HUES48 (cell line): ENCODE data around the gene ZFPM1.

Source experiments
- H3K27ac ChIP-seq: one replicate; pipeline ENCODE4 v1.7.0; 2013; ENCODE audit warnings: low read depth, low read length, inconsistent platforms
- H3K27me3 ChIP-seq: 2 replicates; pipeline ENCODE4 v1.6.1; 2013; ENCODE audit warnings: mild to moderate bottlenecking, low read length; ENCODE audit not compliant: control insufficient read depth, insufficient read depth
- H3K36me3 ChIP-seq: 2 replicates; pipeline ENCODE4 v1.6.1; 2013; ENCODE audit warnings: low read length; ENCODE audit not compliant: control insufficient read depth, insufficient read depth
- H3K4me1 ChIP-seq: 2 replicates; pipeline ENCODE4 v1.6.1; 2013; ENCODE audit warnings: mild to moderate bottlenecking, low read length; ENCODE audit not compliant: control insufficient read depth, insufficient read depth
- H3K4me3 ChIP-seq: 2 replicates; pipeline ENCODE4 v1.5.1; 2013; ENCODE audit warnings: mild to moderate bottlenecking, low read depth, low read length
- H3K9ac ChIP-seq: 2 replicates; pipeline ENCODE4 v1.6.1; 2013; ENCODE audit warnings: mild to moderate bottlenecking, low read depth, low read length, moderate library complexity
- H3K9me3 ChIP-seq: 2 replicates; pipeline ENCODE4 v1.6.1; 2013; ENCODE audit warnings: low read length; ENCODE audit not compliant: control insufficient read depth, insufficient read depth

The ZFPM1 gene

DNA sequence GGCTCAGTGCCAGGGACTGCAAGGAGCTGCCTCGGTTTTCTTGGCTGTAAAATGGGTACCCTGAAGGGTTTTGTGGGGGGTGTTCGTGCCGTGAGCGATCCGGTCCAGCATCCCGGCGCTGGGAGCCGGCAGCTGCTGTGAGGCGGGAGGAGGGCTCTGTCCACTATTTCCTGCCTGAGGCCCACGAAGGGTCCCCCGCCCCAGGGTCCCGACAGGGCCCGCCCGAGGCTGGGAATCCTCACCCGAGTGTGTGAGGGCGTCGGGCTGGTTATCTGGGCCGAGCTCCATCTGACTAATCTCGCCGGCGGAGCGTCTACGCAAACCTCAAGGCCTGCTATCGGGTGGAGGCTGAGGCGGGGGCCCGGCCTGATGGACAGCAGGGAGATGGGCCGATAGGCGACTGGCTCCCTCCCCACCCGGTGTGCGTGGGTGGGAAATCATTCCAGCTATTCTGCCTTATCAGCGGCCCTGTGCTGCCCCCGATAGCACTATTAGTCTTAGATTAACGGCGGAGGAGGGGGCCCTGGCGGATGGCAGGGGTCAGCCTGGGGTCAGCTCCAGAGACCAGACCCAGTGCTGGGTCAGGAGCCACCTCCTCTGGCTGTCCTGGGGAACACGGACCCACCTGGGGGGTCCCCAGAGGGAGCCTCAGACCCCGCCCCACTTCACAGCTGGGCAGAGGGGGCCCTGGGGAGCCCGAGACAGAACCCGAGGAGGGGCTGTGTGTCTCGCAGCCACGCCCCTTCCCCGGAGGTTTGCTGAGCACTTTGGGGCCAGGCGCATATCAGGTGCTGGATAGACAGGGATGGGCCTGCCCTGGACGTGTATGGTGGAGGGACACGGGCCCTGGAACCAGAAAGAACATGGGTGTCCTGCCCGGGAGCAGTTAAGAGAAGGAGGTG, 44.7 kb downstream of the ZFPM1 start:
- no peak overlapping the region for H3K4me3 ChIP-seq
- no peaks in the 10 kb centered on the region for H3K36me3 ChIP-seq

GRCh38 chr16:88498576-88499208, 45.6 kb downstream of the ZFPM1 start:
- Histone ChIP-seq H3K36me3 (no peaks in the 10 kb centered on the region), H3K27me3 (no peaks in the 10 kb centered on the region), H3K4me3 (no peak overlapping the region), H3K9me3 (no peaks in the 10 kb centered on the region), H3K4me1 (no peaks in the 10 kb centered on the region), H3K9ac (no peak overlapping the region), H3K27ac (no peak overlapping the region)

More for the DNA sequence above, 44.7 kb downstream of the ZFPM1 start:
- Histone ChIP-seq H3K9me3 (no peaks in the 10 kb centered on the region), H3K27ac (no peak overlapping the region), H3K9ac (no peak overlapping the region), H3K4me1 (no peaks in the 10 kb centered on the region), H3K27me3 (no peaks in the 10 kb centered on the region)

GRCh38 chr16:88499292-88499691, 46.2 kb downstream of the ZFPM1 start:
- no peak overlapping the region for H3K4me3 ChIP-seq
- no peak overlapping the region for H3K9ac ChIP-seq
- no peaks in the 10 kb centered on the region for H3K4me1 ChIP-seq
- H3K36me3 ChIP-seq = no peaks in the 10 kb centered on the region
- H3K27me3 ChIP-seq = no peaks in the 10 kb centered on the region
- H3K9me3 ChIP-seq = no peaks in the 10 kb centered on the region
- H3K27ac ChIP-seq = no peak overlapping the region

- no peak overlapping the region for H3K27ac ChIP-seq
- H3K9me3 ChIP-seq = no peaks in the 10 kb centered on the region
- no peaks in the 10 kb centered on the region for H3K4me1 ChIP-seq
- no peak overlapping the region for H3K4me3 ChIP-seq
- no peaks in the 10 kb centered on the region for H3K27me3 ChIP-seq
- no peaks in the 10 kb centered on the region for H3K36me3 ChIP-seq
- no peak overlapping the region for H3K9ac ChIP-seq
Observed at GRCh38 chr16:88499836-88500251, 46.8 kb downstream of the ZFPM1 start.

- Histone ChIP-seq H3K36me3 (no peaks in the 10 kb centered on the region), H3K27ac (no peak overlapping the region), H3K4me3 (no peak overlapping the region), H3K9me3 (no peaks in the 10 kb centered on the region), H3K9ac (no peak overlapping the region), H3K4me1 (no peaks in the 10 kb centered on the region), H3K27me3 (no peaks in the 10 kb centered on the region)
Observed at GRCh38 chr16:88500255-88500661, 47.2 kb downstream of the ZFPM1 start.

DNA sequence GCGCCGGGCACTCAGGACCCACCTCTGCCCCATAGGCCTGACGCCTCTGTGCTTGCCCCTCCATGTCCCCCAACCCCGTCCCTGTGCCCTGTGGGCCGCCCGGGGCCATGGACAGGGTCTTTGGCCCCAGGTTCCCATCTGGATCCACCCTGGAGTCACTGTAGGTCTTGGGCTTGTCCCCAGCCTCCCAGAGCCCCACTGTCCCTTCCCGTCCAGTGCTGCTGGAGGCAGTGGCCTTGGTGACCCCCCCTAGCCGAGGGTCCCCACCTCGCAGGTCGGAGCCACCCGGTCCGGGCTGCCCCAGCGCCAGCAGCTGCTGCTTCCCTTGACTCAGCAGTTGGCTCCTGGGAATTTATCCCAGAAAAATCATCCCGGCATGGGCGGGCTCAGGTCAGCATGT, 49.3 kb downstream of the ZFPM1 start:
- H3K9ac ChIP-seq = no peak overlapping the region

GRCh38 chr16:88502776-88503280, 49.7 kb downstream of the ZFPM1 start:
- no peak overlapping the region for H3K27ac ChIP-seq
- H3K4me3 ChIP-seq = no peak overlapping the region
- H3K4me1 ChIP-seq = no peaks in the 10 kb centered on the region
- H3K9ac ChIP-seq = no peak overlapping the region
- H3K27me3 ChIP-seq = no peaks in the 10 kb centered on the region
- H3K9me3 ChIP-seq = no peaks in the 10 kb centered on the region
- H3K36me3 ChIP-seq = no peaks in the 10 kb centered on the region

More for the DNA sequence above, 49.3 kb downstream of the ZFPM1 start:
- H3K9me3 ChIP-seq = no peaks in the 10 kb centered on the region
- no peak overlapping the region for H3K4me3 ChIP-seq
- no peaks in the 10 kb centered on the region for H3K27me3 ChIP-seq
- no peaks in the 10 kb centered on the region for H3K36me3 ChIP-seq
- H3K4me1 ChIP-seq = no peaks in the 10 kb centered on the region
- H3K27ac ChIP-seq = no peak overlapping the region

- no peaks in the 10 kb centered on the region for H3K36me3 ChIP-seq
- H3K27ac ChIP-seq = no peak overlapping the region
- H3K27me3 ChIP-seq = no peaks in the 10 kb centered on the region
- no peaks in the 10 kb centered on the region for H3K4me1 ChIP-seq
- no peak overlapping the region for H3K4me3 ChIP-seq
- H3K9ac ChIP-seq = no peak overlapping the region
- no peaks in the 10 kb centered on the region for H3K9me3 ChIP-seq
Observed at GRCh38 chr16:88503374-88503770, 50.3 kb downstream of the ZFPM1 start.

- Histone ChIP-seq H3K27ac (no peak overlapping the region), H3K36me3 (no peaks in the 10 kb centered on the region), H3K4me1 (no peaks in the 10 kb centered on the region), H3K9ac (no peak overlapping the region), H3K9me3 (no peaks in the 10 kb centered on the region), H3K27me3 (no peaks in the 10 kb centered on the region), H3K4me3 (no peak overlapping the region)
Observed at GRCh38 chr16:88503771-88504488, 50.9 kb downstream of the ZFPM1 start.

DNA sequence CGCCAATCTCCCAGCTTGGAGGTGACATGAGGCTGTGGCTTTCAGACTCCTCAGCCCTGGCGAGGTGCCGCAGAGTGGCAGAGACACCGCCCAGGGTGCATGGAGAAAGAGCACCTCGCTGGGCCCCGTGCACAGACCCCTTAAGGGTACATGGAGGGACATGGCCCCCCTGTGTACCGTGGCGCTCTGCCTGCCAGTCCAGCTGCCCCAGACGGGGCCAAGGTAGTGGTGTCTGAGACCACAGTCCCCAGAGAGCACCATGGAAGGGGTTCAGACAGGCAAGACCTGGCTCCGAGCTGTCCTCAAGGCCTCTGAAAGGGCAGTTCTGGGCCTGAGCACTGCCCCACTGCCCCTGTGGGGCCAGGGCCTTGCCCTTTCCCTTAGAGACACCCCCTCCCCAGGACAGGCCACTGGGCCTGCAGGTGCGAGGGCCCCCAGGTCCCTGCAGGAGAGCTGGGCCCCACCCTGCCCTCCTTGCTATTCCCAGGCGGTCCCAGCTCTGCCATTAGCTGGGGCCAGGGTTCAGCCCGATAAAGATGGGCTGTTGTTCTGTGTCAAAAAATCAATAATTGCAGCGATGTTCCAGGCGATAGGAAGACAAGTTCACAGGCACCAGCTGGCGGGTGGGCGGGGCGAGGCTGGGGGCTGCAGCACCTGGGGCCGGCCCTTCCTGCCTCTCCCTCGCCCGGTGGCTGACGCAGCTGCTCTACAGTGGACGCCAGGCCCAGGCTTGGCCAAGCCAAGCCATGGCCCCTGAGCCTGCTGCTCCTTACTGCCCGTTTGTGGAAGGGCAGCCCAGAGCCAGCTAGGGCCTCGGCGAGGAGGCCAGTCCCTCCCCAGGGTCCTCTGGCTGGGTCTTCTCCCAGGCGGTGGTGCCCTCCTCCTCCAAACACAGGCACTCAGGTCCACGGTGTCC, 51.7 kb downstream of the ZFPM1 start:
- H3K9me3 ChIP-seq = no peaks in the 10 kb centered on the region
- H3K4me1 ChIP-seq = no peaks in the 10 kb centered on the region
- no peaks in the 10 kb centered on the region for H3K36me3 ChIP-seq
- no peak overlapping the region for H3K27ac ChIP-seq
- no peak overlapping the region for H3K4me3 ChIP-seq
- no peaks in the 10 kb centered on the region for H3K27me3 ChIP-seq
- no peak overlapping the region for H3K9ac ChIP-seq
